Measurements from ENCODE around the gene LRRC4C. TPM values are rescaled to one million over a fixed set of nuclear protein-coding genes. Genes with fewer than 3 reads are reported as not detected.

Gene LRRC4C
- total and polyA plus RNA-seq, 2 experiments from 2014 or later: 0.35 to 1.1 TPM

GRCh38 chr11:41146326-41146725, 313.1 kb downstream of the LRRC4C start:
- H3K4me1 Mint-ChIP-seq: peaks cover 25% of the 10 kb centered on the region; the same call in 2 of the 3 replicates
- no peaks in the 10 kb centered on the region for H3K79me2 ChIP-seq (replicated peaks; ENCODE audit: insufficient read depth)
- H4K20me1 ChIP-seq (replicated peaks; ENCODE audit: insufficient read depth): no peaks in the 10 kb centered on the region
- H3K27ac Mint-ChIP-seq: no peak overlapping the region
- no peak overlapping the region for H2AFZ ChIP-seq
- no peaks in the 10 kb centered on the region for H3F3A ChIP-seq (replicated peaks; ENCODE audit: low read depth)
- DNase-seq (ENCODE audit: low spot score) (no peak), ATAC-seq (no peak)
- no peaks in the 10 kb centered on the region for H3K36me3 ChIP-seq (ENCODE audit: insufficient read depth)
- H3K9me2 ChIP-seq (ENCODE audit: insufficient read depth): no peaks in the 10 kb centered on the region
- H3K36me3 Mint-ChIP-seq (ENCODE audit: low read depth): no peaks in the 10 kb centered on the region
- H3K27me3 ChIP-seq (ENCODE audit: insufficient read depth): no peaks in the 10 kb centered on the region
- H3K27me3 Mint-ChIP-seq (ENCODE audit: insufficient read depth, low read depth, poor library complexity): no peaks in the 10 kb centered on the region
- no peaks in the 10 kb centered on the region for H3K9me3 Mint-ChIP-seq
- peaks cover 24% of the 10 kb centered on the region for H3K4me1 ChIP-seq (ENCODE audit: insufficient read depth)
- H3K27ac ChIP-seq (ENCODE audit: low read depth): no peak overlapping the region
- H3K4me3 ChIP-seq: no peak overlapping the region
- TF ChIP-seq STAT1 (IDR thresholded peaks at IDR 0.05; ENCODE audit: unreplicated experiment): no peak
- TF ChIP-seq ZNF331 (CRISPR knock-in tag; IDR thresholded peaks at IDR 0.05; ENCODE audit: low read depth): no peak
- TF ChIP-seq EZH2 (IDR thresholded peaks at IDR 0.05; ENCODE audit: low read depth, unreplicated experiment): no peak
- no peak for TF ChIP-seq ZNF114 (CRISPR knock-in tag; IDR thresholded peaks at IDR 0.05)
- no peak for TF ChIP-seq REST (IDR thresholded peaks at IDR 0.05; ENCODE audit: unreplicated experiment)
- no peak for TF ChIP-seq POLR2AphosphoS5 (IDR thresholded peaks at IDR 0.05; ENCODE audit: low read depth)
- no peak for TF ChIP-seq ZNF462 (CRISPR knock-in tag; IDR thresholded peaks at IDR 0.05)
- TF ChIP-seq ETS1 (IDR thresholded peaks at IDR 0.05): no peak
- TF ChIP-seq EZH2phosphoT487 (IDR thresholded peaks at IDR 0.05; ENCODE audit: unreplicated experiment): no peak
- TF ChIP-seq CTCF (conservative IDR thresholded peaks at IDR 0.05; ENCODE audit: low read depth in 2 of 2): no peak
- no peak for TF ChIP-seq CREB1 (CRISPR knock-in tag; IDR thresholded peaks at IDR 0.05; ENCODE audit: low read depth)
- TF ChIP-seq NANOG (IDR thresholded peaks at IDR 0.05; ENCODE audit: borderline replicate concordance): no peak
- no peak overlapping the region for H3K4me2 ChIP-seq
- no peak overlapping the region for H3K4me3 Mint-ChIP-seq

Measured in GM23338 (cell line).